Activated CD8-positive, alpha-beta memory T cell treated with anti-CD3 and anti-CD28 coated beads for 1 hour (primary cell): ENCODE results near the gene UBE2K.
A peak's percentile ranks its signal among the peaks of the same experiment; 100 is the strongest.
"Not testable (repeated sequence)": the region's sequence is repeated elsewhere in the genome, so short reads cannot be mapped to it uniquely, and the experiment has no call there.

Experiments used
- DNase-seq, 2 donors: peaks; one replicate each; pipeline ENCODE4 v3.0.0-alpha.2; 2020; ENCODE audit warnings: low read depth in 1 of 2; ENCODE audit errors: extremely low read depth in 1 of 2

UBE2K gene

GRCh38 chr4:39697740-39698423 lies at the start of gene UBE2K:
Gene UBE2K (plus strand): TSS chr4:39698136. CDS start chr4:39698328, 192 bp downstream.
- peak; percentile 60 to 83 for DNase-seq

DNA sequence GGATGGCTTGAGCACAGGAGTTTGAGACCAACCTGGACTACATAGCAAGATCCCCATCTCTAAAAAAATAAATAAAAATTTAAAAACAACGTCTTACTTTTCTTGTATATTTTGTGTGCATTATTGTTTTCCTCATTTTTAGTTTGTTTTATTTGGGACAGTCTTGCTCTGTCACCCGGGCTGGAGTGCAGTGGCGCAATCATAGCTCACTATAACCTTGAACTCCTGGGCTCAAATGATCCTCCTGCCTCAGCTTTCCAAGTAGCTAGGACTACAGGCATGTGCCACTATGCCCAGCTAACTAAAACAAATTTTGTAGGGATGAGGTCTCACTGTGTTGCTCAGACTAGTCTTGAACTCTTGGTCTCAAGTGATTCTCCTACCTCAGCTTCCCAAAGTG lies 49.7 kb upstream of the UBE2K start:
- no peak for DNase-seq

GRCh38 chr4:39648827-39649558 lies 48.9 kb upstream of the UBE2K start:
- no peak for DNase-seq

- DNase-seq = no peak
Measured at GRCh38 chr4:39649639-39650265, 48.2 kb upstream of the UBE2K start.

DNA sequence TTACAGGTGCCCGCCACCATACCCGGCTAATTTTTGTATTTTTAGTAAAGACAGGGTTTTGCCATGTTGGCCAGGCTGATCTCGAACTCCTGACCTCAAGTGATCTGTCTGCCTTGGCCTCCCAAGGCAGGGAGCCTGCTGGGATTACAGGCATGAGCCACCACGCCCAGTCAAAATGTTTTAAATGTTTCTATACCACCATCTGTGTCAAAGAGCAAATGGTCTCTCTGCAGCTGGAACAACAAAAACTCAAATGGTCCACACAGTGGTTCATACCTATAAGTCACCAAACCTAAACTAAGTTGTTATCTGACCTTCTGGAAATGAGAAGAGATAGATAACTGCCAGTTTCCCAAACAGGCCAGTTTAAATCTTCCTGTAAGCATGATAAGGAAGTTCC lies 46.4 kb upstream of the UBE2K start:
- DNase-seq = not testable (repeated sequence)

DNA sequence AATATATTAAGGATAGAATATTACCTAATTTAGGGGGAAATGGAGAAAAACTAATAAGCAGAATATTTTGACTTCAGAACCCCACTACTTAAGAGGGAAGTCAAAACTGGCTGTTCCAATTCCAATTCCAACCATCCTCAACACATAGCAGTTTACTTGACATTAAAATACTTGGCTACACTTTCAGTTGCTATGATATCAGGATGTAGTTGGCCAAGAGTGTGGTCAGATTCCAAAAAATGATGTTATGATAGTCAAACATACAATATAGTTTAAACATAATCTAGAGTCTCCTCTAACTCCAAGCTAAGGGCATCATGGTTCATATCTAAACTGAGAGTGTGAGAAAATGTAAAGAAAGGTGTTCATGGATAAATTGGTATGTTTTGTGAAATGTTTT lies 42.7 kb upstream of the UBE2K start:
- no peak for DNase-seq

GRCh38 chr4:39655876-39656275 lies 42.1 kb upstream of the UBE2K start:
- DNase-seq = no peak

GRCh38 chr4:39656638-39657037 lies 41.3 kb upstream of the UBE2K start:
- DNase-seq = not testable (repeated sequence)

- no peak for DNase-seq
Measured at GRCh38 chr4:39657465-39657864, 40.5 kb upstream of the UBE2K start.

DNA sequence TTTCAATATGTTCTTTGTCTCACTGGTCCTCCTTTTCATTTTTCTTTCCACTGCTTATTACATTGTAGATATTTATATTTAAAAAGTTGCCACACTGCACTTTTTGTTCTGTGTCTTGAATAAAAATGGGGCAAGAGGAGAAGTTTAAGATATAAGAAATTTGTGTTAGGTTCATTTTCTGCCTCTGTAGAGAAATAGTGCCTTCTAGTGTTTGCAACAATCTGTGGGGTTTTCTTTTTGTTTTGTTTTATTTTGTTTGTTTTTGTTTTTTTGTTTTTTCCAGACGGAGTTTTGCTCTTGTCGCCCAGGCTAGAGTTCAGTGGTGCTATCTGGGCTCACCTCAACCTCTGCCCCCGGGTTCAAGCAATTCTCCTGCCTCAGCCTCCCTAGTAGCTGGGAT lies 39.2 kb upstream of the UBE2K start:
- no peak for DNase-seq

- DNase-seq = no peak
Measured at GRCh38 chr4:39660045-39660444, 37.9 kb upstream of the UBE2K start.

GRCh38 chr4:39660757-39661156 lies 37.2 kb upstream of the UBE2K start:
- DNase-seq = no peak

GRCh38 chr4:39662683-39663082 lies 35.3 kb upstream of the UBE2K start:
- no peak for DNase-seq

- no peak for DNase-seq
Measured at GRCh38 chr4:39664828-39665731, 32.9 kb upstream of the UBE2K start.

DNA sequence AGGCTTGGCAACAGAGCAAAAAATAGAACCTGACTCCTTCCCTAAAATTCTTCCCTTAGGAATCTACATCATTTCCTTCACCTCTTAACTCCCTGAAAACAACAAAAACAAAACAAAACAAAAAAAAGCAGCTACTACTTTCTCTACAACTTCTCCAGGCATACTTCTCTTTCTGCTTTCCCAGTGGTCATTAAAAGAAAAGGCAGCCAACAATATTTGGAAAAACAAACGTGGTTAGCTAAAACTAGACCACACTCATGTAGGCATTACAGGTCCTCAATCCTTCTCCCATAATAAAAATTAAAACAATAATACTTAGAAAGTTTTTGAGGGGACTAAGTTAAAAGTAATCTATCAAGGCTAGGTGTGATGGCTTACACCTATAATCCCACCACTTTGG lies 30.2 kb upstream of the UBE2K start:
- no peak for DNase-seq

GRCh38 chr4:39668887-39669286 lies 29.0 kb upstream of the UBE2K start:
- DNase-seq = no peak

DNA sequence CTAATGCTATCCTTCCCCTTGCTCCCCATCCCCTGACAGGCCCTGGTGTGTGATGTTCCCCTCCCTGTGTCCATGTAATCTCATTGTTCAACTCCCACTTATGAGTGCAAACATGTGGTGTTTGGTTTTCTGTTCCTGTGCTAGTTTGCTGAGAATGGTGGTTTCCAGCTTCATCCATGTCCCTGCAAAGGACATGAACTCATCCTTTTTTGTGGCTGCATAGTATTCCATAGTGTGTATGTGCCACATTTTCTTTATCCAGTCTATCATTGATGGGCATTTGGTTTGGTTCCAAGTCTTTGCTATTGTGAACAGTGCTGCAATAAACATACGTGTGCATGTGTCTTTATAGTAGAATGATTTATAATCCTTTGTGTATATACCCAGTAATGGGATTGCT lies 27.6 kb upstream of the UBE2K start:
- not testable (repeated sequence) for DNase-seq

GRCh38 chr4:39675681-39676080 lies 22.3 kb upstream of the UBE2K start:
- not testable (repeated sequence) for DNase-seq

DNA sequence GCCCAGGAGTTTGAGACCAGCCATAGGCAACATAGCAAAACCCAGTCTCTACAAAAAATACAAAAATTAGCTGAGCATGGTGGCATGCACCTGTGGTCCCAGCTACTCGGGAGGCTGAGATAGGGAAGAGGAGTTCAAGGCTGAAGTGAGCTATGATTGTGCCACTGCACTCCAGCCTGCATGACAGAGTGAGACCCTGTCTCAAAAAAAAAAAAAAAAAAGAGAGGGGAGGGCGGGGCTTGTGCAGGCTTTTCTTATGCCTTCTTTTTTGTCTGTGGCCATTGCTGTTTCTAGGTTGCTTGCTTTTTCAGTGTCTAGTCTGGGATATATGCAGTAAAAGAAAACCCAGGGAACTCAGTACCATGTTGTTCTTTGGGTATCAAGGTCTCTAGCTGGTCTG lies 16.9 kb upstream of the UBE2K start:
- DNase-seq = not testable (repeated sequence)

DNA sequence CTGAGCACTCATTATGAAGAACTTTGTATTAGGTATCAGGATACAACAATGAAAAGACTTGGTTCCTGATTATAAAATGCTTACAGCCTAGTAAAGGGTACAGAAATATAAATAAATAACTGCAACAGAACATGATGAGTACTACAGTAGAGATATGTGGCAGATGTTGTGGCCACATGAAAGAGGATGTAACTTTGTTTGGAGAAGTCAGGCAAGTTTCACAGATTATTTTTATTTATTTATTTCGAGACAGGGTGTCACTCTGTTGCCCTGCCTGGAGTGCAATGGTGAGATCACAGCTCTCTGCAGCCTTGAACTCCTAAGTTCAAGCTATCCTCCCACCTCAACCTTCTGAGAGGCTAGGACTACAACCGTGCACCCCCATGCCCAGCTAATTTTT lies 15.8 kb upstream of the UBE2K start:
- DNase-seq = no peak

DNA sequence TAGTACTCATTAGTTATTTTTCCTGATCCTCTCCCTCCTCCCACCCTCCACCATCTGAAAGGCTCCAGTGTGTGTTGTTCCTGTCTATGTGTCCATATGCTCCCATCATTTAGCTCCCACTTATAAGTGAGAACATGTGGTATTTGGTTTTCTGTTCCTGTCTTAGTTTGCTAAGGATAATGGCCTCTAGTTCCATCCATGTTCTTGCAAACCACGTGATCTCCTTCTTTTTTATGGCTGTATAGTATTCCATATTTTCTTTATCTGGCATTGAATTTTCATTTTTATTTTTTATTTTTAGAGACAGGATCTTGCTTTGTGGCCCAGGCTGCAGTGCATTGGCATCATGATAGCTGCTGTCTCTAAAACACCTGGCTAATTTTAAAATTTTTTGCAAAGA lies 11.9 kb upstream of the UBE2K start:
- no peak for DNase-seq
